HL-60/S4 treated with retinoic acid at 250 ng/mL for 4 days and 3 days (cell line): ENCODE data around the gene XYLT1.

ENCODE experiments used
- in situ Hi-C: fragments of 300-500 bp; cut with MboI; formaldehyde crosslinking; loops from 2 replicates; pipeline ENCODE4 v1.7.0; 2022; ENCODE audit warnings: low sequenced_read_pairs

The XYLT1 gene

DNA sequence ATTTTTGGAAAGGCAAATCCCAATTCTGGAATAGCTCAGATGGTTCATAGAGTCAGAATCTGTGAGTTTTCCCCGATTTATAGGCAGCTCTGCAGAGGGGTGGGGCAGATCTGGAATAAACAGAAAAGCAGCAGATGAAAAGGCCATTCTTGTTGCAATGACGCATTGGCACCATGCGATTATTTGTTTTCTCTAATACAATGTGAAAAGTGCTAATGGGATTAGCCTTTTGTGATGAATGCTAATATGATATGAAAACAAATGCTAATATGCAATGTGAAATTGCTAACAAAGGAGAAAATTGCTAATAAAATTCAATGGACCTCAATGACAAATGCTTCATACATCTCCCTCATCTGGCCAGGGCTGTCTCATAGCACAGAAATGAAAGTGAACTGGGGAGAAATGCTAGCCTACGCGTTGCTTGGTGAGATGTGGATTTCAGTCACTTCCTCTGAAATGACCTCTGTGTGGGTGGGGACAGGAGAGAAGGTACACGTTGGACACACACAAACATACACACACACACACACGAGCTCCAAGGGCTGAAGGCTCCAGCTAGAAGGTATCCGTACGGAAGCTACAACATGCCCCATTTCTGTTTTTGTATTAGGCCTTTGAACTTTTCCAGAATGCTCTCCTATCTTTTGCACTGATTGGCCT, 394.5 kb downstream of the XYLT1 start:
- in situ Hi-C loops: no loop called here

DNA sequence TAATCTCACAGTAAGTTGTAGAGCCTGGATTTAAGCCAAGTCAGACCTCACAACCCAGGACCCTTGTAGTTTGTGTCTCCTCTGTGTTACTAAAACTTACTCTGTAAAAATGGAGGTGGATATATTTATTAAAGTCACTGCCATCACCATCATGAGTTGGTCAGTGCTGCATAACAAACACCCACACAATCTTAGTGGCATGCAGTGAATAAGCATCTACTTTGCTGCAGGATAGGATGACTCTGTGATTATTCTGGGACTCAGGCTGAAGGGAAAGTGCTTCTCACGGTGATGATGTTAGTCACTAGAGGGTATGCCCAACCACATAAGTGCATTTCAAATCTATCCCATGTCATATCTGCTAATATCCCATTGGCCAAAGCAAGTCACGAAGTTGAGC, 398.7 kb downstream of the XYLT1 start:
- in situ Hi-C loops: no loop called here

GRCh38 chr16:17070882-17071592, 399.7 kb downstream of the XYLT1 start:
- in situ Hi-C loops: no loop called here

GRCh38 chr16:17069681-17070080, 401.1 kb downstream of the XYLT1 start:
- in situ Hi-C loops: no loop called here

DNA sequence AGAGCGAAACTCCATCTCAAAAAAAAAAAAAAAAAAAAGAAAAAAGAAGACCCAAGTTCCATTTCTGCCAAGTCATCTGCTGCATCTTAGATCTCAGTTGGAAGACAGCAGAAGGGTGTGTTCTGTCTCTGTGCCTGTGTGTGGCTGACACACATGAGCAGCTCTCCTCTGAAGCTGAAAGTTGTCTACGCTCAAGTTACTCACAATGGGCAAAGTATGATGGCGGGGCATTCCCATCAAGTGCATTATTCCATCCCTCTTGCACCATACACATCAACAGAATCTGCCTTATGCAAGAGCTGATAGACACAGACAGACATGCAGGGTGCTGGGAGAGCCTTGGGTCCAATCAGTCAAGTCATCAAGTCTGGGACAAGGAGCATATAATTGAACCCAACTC, 402.2 kb downstream of the XYLT1 start:
- in situ Hi-C loops: no loop called here

- in situ Hi-C loops: no loop called here
These were observed 402.9 kb downstream of the XYLT1 start for GRCh38 chr16:17067882-17068281.

GRCh38 chr16:17063201-17064139, 407.3 kb downstream of the XYLT1 start:
- in situ Hi-C loops: no loop called here

DNA sequence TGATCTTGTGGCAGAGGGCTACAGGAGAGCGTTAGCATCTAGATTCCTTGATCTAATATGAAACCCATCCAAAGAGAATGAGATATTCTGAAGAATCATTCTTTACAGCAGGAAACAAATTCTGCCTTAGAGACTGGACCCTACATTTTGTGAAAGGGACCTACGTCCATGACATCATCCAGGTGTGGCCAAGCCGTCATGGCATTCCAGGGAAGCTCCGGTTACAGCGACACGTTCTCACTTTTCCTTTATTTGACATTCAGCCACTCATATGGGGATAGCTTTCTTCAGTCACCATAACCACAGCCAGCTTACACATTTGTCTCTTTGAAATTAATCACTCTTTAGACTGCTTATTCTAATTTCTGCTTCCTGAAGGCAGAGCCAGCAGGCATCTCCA, 408.1 kb downstream of the XYLT1 start:
- in situ Hi-C loops: no loop called here

GRCh38 chr16:17061326-17061725, 409.4 kb downstream of the XYLT1 start:
- in situ Hi-C loops: no loop called here

GRCh38 chr16:17058471-17058870, 412.3 kb downstream of the XYLT1 start:
- in situ Hi-C loops: no loop called here

DNA sequence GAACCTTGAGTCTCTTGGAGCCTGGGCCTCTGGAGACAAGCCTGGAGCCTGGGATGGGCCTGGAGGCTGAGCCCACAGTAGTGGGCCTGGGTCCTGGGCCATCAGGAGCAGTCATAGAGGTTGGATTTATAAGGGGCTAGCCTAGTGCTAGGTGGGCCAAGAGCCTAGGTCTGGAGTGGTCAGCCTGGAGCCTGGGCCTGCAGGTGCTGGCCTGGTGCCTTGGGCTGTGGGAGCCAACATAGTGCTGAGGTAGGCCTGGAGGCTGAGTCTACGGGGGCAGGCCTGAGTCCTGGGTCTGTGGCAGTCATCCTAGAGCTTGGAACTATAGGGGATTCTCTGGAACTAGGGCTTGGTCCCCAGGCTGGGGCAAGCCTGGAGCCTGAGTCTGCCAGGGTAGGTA, 414.1 kb downstream of the XYLT1 start:
- in situ Hi-C loops: no loop called here

DNA sequence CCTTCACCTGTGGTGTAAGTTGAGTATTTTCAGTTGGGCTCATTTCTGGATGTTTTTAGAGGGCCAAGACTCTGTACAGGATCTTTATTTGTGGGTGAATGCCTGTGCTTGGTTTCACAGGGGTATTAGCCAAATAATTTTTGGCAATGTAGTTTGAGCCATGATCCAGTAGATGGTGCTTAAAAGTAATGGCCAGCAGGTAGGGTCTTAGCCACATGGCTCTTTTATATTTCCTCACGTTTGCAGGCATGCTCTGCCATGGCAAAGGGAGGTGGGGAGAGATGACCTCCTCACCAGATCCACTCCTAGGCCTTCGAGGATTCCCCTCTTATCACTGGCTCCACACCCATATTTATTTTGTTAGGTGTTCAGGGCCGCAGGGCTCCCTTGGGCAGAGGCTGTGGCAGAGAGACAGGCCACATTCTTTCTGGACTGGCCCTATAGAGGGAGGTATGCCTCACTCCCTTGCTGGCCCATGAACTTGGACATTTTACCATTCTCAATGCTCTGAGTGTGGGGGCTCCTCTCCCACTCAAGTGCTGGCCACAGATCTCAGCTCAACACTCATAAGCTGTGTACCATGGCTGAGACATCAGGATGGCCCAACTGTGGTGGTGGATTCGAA, 417.1 kb downstream of the XYLT1 start:
- in situ Hi-C loops: no loop called here
